Upper lobe of left lung (tissue), 4 donors: ENCODE measurements around the gene WDR90.

ENCODE experiments used
- POLR2AphosphoS5 ChIP-seq, 2 donors: sonication (generic); formaldehyde crosslinking; IDR thresholded peaks; one replicate each; pipeline ENCODE4 v1.5.1; 2017; ENCODE audit warnings: antibody characterized with exemption in 2 of 2
- TF ChIP-seq, protein P1 (sequence below), 6 experiments: fragments of 450-650 bp in 4 of 6; fragments of 200-600 bp in 2 of 6; sonication (generic) in 2 of 6; IDR thresholded peaks; one replicate each; pipeline ENCODE4 v1.5.1; 2016 to 2019; ENCODE audit warnings: antibody characterized with exemption in 6 of 6

DNA sequence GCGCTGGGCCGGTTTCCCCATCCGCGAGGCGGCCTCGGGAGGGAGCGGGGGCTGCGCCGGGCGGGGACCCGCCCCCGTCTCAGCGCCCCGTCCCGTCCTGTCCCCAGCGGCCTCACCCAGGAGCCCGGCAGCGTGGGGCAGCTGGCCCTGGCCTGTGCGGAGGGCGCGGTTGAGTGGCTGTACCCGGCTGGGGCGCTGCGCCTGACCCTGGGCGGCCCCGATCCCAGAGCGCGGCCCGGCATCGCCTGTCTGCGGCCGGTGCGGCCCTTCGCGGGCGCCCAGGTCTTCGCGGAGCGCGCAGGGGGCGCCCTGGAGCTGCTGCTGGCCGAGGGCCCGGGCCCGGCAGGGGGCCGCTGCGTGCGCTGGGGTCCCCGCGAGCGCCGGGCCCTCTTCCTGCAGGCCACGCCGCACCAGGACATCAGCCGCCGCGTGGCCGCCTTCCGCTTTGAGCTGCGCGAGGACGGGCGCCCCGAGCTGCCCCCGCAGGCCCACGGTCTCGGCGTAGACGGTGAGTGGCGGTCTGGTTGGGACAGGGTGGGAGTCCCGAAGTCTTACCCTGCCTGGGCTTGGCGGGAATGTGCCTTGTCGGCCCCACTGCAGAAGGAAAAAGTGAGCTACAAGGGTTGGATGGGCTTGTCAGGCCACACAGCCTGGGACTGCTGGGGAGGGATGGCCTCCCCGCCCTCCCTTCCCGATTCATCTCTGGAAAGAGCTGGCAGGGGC lies 66.5 kb downstream of the WDR90 start:
- TF ChIP-seq, protein P1, sequence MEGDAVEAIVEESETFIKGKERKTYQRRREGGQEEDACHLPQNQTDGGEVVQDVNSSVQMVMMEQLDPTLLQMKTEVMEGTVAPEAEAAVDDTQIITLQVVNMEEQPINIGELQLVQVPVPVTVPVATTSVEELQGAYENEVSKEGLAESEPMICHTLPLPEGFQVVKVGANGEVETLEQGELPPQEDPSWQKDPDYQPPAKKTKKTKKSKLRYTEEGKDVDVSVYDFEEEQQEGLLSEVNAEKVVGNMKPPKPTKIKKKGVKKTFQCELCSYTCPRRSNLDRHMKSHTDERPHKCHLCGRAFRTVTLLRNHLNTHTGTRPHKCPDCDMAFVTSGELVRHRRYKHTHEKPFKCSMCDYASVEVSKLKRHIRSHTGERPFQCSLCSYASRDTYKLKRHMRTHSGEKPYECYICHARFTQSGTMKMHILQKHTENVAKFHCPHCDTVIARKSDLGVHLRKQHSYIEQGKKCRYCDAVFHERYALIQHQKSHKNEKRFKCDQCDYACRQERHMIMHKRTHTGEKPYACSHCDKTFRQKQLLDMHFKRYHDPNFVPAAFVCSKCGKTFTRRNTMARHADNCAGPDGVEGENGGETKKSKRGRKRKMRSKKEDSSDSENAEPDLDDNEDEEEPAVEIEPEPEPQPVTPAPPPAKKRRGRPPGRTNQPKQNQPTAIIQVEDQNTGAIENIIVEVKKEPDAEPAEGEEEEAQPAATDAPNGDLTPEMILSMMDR (IDR thresholded peaks at IDR 0.05) = peak in 1 of 6 experiments; percentile 12
- no peak for TF ChIP-seq POLR2AphosphoS5 (IDR thresholded peaks at IDR 0.05)
